HTERT RPE-1 (cell line): Measurements from ENCODE around the gene INTS14.
"Not testable (repeated sequence)": the region's sequence is repeated elsewhere in the genome, so short reads cannot be mapped to it uniquely, and the experiment has no call there.

Experiments
- in situ Hi-C: fragments of 300-500 bp; cut with MboI; formaldehyde crosslinking; loops from 4 replicates; pipeline ENCODE4 v1.14.3; 2020; ENCODE audit warnings: low sequenced_read_pairs

INTS14 gene

DNA sequence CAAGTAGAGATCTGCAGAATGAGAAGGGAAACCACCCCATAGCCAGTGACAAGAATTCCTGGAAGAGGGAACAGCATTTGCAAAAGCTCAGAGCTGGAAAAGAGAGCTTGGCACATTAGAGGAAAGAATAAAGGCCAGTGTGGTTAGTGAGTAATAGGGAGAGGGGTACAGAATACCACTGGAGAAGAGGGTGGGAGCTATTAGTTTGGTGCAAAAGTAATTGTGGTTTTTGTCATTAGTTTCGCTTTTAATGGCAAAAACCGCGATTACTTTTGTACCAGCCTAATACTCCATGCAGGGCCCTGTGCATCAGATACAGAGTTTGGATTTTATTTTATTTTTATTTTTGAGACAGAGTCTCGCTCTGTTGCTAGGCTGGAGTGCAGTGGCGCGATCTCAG lies 20.6 kb upstream of the INTS14 start:
- in situ Hi-C loops = no loop called here

DNA sequence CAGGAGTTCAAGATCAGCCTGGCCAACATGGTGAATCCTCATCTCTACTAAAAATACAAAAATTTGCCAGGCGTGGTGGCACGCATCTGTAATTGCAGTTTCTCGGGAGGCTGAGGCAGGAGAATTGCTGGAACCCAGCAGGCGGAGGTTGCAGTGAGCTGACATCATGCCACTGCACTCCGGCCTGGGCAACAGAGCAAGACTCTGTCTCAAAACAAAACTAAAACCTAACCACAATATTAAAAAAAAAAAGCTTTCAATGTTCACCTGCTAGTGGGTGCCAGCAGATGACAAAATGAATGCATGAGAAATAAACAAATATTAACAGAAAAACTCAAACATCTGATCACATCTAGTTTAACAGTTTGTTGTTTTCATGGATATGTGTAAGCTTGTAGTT lies 19.8 kb upstream of the INTS14 start:
- in situ Hi-C loops = no loop called here

DNA sequence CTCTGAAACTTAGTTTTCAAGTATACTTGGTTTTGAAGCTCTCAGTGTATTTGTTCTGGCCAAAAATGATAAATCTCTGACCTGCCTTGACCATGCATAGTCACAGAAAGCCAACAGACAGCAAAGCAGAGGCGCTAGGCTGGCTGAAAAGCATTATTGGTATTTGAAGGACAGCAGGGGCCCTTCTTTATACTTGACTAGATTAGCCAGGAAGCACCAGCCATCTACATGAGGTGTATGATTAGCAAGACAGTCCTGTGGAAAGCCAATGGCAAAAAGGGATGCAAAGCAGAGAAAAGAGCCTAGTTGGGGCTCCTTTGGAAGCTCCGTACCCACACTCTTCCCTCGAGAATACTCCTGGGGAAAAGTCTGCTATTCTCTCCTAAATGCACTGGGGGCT lies 18.6 kb upstream of the INTS14 start:
- in situ Hi-C loops = no loop called here

DNA sequence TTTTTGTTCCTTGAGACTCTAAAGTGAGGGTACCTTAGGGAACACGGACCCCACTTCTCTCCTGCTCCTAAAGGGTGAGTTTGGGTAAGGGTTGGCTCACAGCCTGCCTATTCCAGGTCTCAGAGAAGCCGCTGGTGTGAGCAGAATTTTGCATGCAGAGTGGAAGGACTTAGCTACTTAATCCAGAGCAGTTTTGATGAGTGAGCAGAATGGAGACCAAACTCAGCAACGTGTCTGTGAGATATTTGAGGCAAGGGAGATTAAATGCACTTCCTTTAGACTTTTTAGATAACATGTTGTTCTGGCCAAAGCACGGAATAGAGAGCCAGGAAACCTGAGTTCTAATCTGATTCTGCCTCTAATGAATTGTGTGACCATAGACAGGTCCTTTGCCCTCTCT lies 15.9 kb upstream of the INTS14 start:
- in situ Hi-C loops = no loop called here

DNA sequence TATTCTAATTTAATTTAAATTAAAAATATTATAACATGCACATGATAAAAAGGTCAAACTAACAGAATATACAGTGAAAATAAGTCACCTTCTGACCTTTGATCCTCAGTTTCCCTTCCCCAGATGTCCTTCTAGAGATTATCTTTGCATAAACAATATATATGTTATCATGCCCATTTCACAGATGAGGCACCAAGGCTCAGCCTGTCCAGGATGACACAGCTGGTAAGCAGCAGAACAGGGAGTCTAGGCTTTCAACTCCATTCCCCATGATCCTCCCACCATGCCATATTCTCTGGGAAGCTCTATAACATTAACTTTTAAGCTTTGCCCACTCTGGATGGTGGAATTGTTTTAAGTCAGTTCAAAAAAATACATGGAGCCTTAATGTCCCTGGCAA lies 12.2 kb upstream of the INTS14 start:
- in situ Hi-C loops = no loop called here

DNA sequence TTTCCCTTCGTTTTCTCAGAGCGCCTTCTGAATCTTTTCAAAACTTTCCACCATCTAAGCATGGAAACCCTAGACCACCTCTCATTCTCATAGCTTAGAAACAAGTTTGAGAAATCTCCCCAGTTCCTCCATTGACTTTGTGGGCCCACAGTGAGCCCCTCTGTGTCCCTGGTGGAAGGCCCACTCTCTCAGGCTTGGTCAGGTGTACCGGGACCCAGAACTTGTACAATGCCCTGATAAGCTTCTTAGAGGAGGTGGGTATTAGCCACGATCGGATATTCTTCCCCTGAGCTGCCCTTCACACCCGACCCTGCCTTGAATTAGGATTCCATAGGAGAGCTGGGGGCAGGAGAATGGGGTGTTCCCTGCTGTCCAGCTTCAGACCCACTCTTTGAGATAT lies 10.7 kb upstream of the INTS14 start, which contains the start of gene SLC24A1:
TSS of gene SLC24A1 (plus strand) at position 301 of the 400 bp plus-strand sequence. CDS start 2,143 bp downstream, outside the sequence.
- in situ Hi-C loops = no loop called here

DNA sequence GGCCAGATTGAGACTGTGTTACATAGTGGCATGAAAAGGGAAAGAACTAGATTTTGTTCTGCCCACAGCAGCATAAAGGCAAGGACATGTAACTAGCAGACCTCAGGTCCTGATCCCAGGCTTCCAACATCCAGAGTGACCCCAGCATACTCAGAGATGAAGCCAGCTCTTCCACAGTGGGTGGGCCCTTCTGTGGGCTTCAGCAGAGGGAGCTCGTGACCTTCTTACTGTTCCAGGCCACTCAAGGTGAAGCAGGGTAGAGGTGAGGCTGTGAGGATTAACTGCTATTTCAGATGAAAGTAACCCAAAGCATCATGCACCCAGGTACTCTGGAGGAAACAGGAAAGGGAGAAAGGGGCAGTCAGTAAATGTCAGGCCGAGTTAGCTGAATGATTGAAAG lies 9.9 kb upstream of the INTS14 start:
- in situ Hi-C loops = no loop called here

DNA sequence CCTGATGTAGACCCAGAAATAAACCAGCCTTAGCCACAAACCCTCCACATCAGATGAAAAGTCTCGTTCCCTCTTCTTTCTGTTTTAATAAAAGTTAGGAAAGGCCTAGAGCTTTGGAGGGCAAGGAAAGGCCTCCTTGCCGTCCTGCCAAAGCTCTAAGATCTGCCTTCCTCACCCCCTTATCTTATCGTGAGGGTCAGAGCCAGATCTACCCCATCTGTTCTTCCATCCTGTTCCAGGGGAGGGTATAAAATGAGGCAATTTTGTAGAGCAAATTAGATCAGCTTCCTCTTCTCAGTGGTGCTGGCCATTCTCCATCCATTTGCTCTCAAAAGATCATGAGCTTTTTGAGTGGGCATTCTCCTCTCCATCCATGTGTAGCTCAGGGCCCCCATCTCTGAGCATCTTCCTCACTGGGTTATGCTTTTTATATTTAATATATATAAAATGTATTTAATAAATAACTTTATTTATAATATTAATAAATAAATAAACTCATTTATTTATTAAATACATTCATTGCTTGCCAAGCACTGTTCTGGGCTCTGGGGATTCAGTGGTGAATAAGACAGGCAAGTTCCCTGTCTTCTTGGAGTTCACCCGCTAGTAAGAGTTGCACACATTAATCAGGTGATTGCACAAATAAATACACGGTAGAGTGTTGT lies 8.8 kb upstream of the INTS14 start:
- in situ Hi-C loops = no loop called here

DNA sequence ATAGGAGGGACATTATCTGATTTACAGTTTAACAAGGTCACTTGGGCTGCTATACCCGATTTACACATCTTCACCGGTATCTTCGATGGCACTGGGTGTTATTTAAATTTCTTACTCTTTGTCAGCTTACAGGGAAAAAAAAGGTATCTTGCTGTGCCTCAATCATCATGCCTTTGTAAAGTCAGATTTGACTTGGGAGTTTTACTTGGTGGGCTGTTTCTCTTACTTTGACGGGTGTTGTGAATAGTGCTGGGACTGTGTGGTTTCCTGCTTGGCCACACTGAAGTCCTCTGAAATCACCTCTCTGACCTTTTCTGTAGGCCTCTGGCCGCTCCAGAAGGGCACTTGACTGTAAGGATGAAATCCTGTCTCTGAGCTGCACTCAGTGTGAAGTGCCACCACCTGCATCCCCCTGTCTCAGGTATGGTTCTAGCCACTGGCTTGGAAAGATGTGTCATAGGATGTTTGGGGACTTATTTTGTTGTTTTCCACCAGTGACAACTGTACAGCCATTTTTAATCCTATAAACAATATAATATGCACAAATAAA lies 7.7 kb upstream of the INTS14 start:
- in situ Hi-C loops = no loop called here

DNA sequence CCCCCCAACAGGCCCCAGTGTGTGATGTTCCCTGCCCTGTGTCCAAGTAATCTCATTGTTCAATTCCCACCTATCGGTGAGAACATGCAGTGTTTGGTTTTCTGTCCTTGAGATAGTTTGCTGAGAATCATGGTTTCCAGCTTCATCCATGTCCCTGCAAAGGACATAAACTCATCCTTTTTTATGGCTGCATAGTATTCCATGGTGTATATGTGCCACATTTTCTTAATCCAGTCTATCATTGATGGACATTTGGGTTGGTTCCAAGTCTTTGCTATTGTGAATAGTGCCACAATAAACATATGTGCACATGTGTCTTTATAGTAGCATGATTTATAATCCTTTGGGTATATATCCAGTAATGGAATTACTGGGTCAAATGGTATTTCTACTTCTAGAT lies 5.0 kb upstream of the INTS14 start:
- in situ Hi-C loops = not testable (repeated sequence)

DNA sequence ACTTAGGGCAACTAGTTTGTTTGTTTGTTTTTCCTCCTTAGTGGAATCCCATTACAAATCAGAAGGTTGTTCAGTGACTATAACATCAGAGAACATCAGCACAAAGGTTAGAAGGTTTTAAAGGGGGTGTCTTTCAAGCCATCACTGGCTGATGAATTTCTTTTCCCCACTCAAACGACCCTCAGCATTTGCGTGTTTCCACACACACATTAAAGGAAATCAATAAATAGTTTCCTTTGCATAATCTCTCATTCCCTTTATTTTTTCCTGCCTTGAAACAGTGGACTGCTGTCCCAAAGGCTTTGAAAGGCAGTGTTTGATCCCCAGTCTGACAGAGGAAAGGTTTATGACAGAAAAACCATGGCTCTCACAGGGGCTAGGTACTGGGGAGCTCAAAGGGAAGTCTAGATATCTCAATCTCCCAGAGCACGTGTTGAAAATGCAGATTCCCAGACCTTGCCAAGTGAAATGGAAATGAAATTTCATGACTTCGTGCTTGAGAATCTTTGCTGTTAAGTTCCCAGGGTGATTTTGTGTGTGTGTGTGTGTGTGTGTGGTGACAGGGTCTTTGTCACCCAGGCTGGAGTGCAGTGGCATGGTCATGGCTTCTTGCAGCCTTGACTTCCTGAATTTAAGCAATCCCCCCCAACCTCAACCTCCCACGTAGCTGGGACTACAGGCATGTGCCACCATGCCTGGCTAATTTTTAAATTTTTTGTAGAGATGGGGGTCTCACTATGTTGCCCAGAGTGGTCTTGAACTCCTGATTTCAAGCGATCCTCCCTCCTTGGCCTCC lies 2.2 kb upstream of the INTS14 start:
- in situ Hi-C loops = no loop called here

DNA sequence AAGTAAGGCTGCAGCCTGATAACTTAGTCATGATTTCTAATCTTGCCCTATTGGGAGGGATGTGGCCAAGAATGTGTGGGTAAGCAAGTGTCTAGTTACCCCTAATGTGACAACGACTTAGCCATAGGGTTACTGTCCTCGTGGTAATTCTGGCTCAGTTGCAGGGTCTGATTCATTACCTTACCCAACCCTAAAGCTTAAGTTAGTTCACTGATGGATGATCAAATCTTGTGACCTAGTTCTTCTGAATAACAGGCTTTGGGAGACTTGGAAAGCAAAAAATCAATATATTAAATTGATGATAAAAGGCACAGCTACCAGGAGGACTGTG lies 1.6 kb upstream of the INTS14 start:
- in situ Hi-C loops = no loop called here

DNA sequence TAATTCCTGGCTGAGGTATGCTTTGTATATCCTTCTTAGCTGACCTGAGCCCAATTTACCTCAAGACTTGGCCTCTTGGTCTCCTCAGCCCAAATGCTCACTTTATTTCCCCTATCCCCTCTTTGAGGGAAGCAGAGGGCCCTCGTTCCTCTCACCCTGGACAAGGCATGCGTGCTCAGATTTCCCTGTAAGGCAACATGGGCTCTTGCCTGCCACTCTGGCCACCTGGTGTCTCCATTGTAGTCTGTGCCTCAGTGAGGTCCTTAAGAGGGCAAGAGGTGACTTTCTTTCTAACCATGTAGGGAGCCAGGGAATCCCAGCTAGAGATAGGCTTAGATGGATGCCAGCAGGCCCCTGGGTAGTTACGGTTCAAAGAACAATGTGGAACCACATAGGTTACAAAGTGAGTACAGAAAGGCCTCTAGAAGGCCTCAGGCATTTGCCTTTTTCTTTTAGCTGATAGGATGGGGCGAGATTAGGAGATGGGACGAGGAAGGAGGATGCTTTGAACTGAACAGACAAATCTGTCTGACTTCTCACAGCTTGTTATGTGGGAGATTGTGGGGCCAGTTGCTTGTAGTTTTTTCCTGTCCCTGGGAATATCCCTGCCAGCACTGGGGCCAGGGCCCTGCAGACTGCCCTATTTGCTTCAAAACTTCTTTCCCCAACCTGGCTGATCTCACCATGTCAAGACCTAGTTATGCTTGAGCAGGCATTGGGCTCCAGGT lies 1.1 kb upstream of the INTS14 start:
- in situ Hi-C loops = no loop called here

DNA sequence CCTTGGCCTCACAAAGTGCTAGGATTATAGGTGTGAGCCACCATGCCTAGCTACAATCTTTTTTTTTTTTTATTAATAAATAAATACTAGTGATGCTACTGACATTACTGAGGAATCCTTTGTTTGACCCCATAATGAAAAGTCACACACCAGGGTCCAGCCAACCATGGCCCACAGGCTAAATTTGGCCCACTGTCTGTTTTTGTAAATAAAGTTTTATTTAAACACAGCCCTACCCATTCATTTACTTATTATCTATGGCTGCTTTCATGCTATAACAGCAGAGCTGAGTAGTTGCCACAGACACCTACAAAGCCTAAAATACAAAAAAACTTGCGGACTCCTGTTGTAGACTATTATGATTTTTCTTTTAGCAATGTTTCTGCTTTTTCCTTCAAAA lies 7.4 kb downstream of the INTS14 start:
- in situ Hi-C loops = no loop called here

DNA sequence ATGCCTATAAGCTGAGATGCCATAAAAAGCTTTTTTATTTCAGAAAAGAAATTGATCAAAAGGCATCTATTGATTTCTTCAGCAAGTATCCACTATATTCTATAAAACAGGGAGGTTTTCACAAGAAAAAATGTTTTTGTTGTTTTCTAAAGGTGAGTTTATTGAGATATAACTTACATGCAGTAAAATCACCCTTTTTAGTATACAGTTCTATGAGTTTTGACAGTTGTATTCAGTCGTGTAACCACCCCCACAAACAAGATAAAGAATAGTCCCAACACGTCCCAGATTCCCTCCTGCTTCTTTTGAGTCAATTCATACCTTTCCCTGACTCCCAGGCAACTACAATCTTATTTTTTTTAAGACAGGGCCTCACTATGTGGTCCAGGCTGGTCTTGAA lies 7.8 kb downstream of the INTS14 start:
- in situ Hi-C loops = no loop called here

DNA sequence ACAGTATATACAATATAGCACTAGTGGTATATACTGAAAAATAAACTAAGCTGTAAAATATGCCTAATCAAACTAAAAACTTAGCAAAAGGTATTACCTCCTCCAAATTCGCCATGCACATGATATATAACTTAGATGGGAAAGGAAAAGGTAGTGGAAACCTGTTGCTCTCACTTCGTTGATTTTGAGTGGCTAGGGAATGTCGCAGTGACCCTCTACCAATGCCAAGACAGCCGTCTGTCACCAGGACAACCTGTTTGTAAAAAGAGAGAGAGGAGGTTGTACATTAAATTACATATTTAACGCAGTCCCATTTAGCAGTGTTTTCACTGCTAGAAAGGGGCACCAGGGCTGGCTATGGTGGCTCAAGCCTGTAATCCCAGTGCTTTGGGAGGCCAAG lies 11.3 kb downstream of the INTS14 start:
- in situ Hi-C loops = no loop called here

DNA sequence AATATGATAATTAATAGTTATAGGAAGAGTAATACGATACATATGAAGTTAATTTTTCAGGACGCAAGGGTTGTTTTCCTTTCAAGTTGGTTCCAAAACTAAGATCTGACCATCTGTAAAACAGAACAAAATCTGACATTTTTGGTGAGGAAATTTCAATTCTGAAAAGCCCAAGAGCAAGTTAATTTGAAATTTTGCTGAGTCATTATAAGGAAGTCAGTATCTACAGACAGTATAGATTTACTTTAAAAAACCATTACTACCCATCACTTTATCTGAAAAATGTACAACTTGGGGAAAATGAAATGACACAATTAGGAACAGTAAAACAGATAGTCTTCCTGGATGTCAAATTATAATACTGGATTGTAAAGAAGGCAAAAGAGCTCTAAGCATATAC lies 12.5 kb downstream of the INTS14 start:
- in situ Hi-C loops = no loop called here

DNA sequence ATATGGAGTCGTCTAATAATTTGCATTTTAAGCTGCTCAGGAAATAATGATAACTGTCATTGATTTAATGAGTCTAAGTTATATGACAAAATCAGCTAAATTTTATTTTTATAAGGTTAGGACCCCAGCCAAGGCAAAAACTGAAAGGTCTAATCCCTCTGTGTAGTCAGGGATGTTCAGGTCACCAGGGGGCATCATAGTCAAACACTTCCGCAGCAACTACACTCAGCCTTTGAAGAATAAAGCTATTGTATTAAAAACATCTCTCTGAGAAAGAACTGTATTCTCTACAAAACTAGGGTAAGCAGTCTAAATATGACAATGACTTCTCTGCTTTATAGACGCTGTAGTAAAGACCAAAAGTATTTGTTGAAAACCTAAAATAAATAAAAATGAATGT lies 15.0 kb downstream of the INTS14 start:
- in situ Hi-C loops = no loop called here

DNA sequence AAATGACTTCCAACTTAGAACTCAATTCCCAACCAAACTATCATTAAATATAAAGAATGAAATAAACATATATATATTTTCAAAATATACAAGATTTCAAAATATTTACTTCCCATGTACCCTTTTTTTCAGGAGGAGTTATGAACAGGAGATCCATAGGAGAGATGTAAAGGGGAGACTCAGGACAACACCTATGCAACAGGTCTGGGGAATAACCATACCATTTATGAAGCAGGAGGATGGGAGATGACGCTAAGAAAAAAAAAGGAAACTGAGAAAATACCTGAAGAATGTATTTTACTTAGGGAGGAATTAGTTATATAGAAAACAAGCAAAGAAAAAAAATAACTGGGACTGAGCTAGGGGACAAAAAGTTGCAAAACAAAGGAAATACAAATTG lies 23.8 kb downstream of the INTS14 start:
- in situ Hi-C loops = no loop called here

DNA sequence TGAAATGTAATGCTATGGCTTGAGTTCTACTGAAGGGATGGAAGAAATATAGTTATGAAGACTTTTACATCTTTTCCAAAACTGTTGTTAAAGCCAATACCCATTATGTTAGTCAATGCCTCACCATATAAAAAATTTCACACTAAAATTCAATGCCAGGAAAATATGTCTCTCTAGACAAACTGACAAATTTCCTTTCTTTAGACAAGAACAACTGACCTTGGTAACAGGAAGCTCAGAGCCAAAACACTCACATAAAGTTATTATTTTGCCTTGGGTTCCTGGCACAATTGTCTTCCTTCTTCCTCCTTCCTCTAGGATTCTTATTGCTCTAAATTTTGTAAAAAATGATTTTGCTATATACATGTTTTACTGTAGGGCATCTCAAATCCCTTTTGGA lies 26.7 kb downstream of the INTS14 start:
- in situ Hi-C loops = no loop called here

DNA sequence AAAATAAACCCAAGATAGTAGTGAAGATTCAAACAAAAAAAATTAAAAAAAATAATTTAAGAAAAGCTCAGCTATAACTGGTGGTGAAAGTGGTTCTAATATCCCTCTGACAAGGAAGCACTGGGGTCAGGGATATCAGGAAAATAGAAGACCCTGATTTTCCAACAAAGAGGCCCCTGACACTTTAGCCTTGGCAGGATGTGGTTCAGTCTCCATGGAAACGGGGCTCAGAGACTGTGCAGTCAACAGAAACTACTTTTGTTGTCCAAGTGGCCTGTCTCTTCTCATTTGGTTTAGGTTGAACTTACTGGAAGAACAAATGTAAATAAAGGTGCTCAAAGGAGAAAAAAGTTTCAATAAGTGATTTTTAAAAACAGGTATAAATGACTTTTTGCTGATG lies 27.2 kb downstream of the INTS14 start:
- in situ Hi-C loops = no loop called here

DNA sequence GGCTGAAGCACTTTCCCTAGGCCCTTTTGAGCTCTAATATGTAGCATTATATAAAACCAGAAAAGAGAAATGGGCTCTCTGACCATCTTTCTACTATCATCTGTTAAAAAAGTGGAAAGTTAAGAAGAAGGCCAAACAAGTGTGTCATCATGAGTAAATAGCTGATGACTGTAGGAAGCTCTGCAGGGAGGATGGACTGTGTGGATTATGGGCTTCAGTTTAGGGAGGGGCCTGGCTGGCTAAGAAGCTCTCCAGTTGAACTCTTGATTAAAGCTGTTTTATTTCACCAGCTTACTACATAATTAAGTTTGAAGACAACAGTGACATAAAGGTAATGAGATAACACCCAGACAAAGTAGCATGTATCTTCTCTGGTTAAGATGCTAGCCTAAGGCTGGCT lies 30.6 kb downstream of the INTS14 start:
- in situ Hi-C loops = no loop called here
